ENCODE data around the gene LRIT2.

- TF ChIP-seq, protein P1, sequence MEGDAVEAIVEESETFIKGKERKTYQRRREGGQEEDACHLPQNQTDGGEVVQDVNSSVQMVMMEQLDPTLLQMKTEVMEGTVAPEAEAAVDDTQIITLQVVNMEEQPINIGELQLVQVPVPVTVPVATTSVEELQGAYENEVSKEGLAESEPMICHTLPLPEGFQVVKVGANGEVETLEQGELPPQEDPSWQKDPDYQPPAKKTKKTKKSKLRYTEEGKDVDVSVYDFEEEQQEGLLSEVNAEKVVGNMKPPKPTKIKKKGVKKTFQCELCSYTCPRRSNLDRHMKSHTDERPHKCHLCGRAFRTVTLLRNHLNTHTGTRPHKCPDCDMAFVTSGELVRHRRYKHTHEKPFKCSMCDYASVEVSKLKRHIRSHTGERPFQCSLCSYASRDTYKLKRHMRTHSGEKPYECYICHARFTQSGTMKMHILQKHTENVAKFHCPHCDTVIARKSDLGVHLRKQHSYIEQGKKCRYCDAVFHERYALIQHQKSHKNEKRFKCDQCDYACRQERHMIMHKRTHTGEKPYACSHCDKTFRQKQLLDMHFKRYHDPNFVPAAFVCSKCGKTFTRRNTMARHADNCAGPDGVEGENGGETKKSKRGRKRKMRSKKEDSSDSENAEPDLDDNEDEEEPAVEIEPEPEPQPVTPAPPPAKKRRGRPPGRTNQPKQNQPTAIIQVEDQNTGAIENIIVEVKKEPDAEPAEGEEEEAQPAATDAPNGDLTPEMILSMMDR (IDR thresholded peaks at IDR 0.05) = no peak
- TF ChIP-seq POLR2A (IDR thresholded peaks at IDR 0.05) = no peak
Measured at GRCh38 chr10:84184517-84184916, 40.8 kb downstream of the LRIT2 start.

Data from heart left ventricle (tissue), 13 donors.